ENCODE data around the gene SIRT1. TPM values are rescaled to one million over a fixed set of nuclear protein-coding genes. Genes with fewer than 3 reads are reported as not detected.
"Not testable (repeated sequence)": the region's sequence is repeated elsewhere in the genome, so short reads cannot be mapped to it uniquely, and the experiment has no call there.

SIRT1 gene
- polyA plus RNA-seq, 1 donor (not counting 4 experiments of a cell fraction or from before 2014, with no cell fraction given): 9.8 TPM

GRCh38 chr10:67869996-67870395, 14.5 kb upstream of the SIRT1 start:
- no peak overlapping the region for H3K27ac ChIP-seq (ENCODE audit: control insufficient read depth, insufficient read depth, low read length)
- H3K79me2 ChIP-seq (ENCODE audit: control insufficient read depth, insufficient read depth, low read length): no peaks in the 10 kb centered on the region
- FAIRE-seq (no peak), DNase-seq (ENCODE audit: low read depth, low spot score) (no peak)
- H3K4me3 ChIP-seq (ENCODE audit: control insufficient read depth in 2 of 3, extremely low read depth in 1 of 3, insufficient read depth in 2 of 3, low read depth in 1 of 3, low read length in 3 of 3): no peak overlapping the region
- no peaks in the 10 kb centered on the region for H4K20me1 ChIP-seq (ENCODE audit: control insufficient read depth, extremely low read depth, insufficient read depth, low read length)
- no peak overlapping the region for H3K9ac ChIP-seq (ENCODE audit: control insufficient read depth, extremely low read depth, insufficient read depth, low read length)
- H3K27me3 ChIP-seq (ENCODE audit: control insufficient read depth, extremely low read depth, insufficient read depth, low read length): no peaks in the 10 kb centered on the region
- dilution Hi-C loops (cut with MboI; ENCODE audit: extremely low pct_ligation_motif_present, low sequenced_read_pairs): no loop called here
- H3K9me3 ChIP-seq (ENCODE audit: control insufficient read depth, low read depth, low read length): no peaks in the 10 kb centered on the region
- H3K9me1 ChIP-seq (ENCODE audit: control insufficient read depth, extremely low read depth, insufficient read depth, low read length): no peaks in the 10 kb centered on the region
- TF ChIP-seq CTCF (optimal IDR thresholded peaks at IDR 0.05 in 1 of 3, IDR thresholded peaks at IDR 0.05 in 1 of 3, conservative IDR thresholded peaks at IDR 0.05 in 1 of 3; ENCODE audit: extremely low read depth in 1 of 3, insufficient read depth in 2 of 3, low read length in 3 of 3) (no peak), EZH2 (IDR thresholded peaks at IDR 0.05; ENCODE audit: low read length) (no peak)
- H3K36me3 ChIP-seq (ENCODE audit: control insufficient read depth in 2 of 2, extremely low read depth in 1 of 2, insufficient read depth in 2 of 2, low read length in 2 of 2): no peaks in the 10 kb centered on the region
- H3K4me2 ChIP-seq (ENCODE audit: control insufficient read depth, extremely low read depth, insufficient read depth, low read depth, low read length): no peak overlapping the region
- no peak overlapping the region for H2AFZ ChIP-seq (ENCODE audit: control insufficient read depth, low read length)
- no peaks in the 10 kb centered on the region for H3K4me1 ChIP-seq (ENCODE audit: control insufficient read depth, extremely low read depth, insufficient read depth, low read length)

- Histone ChIP-seq H3K9me3 (ENCODE audit: control insufficient read depth, low read depth, low read length) (no peaks in the 10 kb centered on the region), H3K9me1 (ENCODE audit: control insufficient read depth, extremely low read depth, insufficient read depth, low read length) (no peaks in the 10 kb centered on the region), H4K20me1 (ENCODE audit: control insufficient read depth, extremely low read depth, insufficient read depth, low read length) (no peaks in the 10 kb centered on the region), H3K79me2 (ENCODE audit: control insufficient read depth, insufficient read depth, low read length) (no peaks in the 10 kb centered on the region), H3K4me1 (ENCODE audit: control insufficient read depth, extremely low read depth, insufficient read depth, low read length) (no peaks in the 10 kb centered on the region), H3K4me3 (ENCODE audit: control insufficient read depth in 2 of 3, extremely low read depth in 1 of 3, insufficient read depth in 2 of 3, low read depth in 1 of 3, low read length in 3 of 3) (no peak overlapping the region), H3K27ac (ENCODE audit: control insufficient read depth, insufficient read depth, low read length) (no peak overlapping the region), H3K27me3 (ENCODE audit: control insufficient read depth, extremely low read depth, insufficient read depth, low read length) (no peaks in the 10 kb centered on the region), H3K36me3 (ENCODE audit: control insufficient read depth in 2 of 2, extremely low read depth in 1 of 2, insufficient read depth in 2 of 2, low read length in 2 of 2) (no peaks in the 10 kb centered on the region), H2AFZ (ENCODE audit: control insufficient read depth, low read length) (no peak overlapping the region), H3K9ac (ENCODE audit: control insufficient read depth, extremely low read depth, insufficient read depth, low read length) (no peak overlapping the region), H3K4me2 (ENCODE audit: control insufficient read depth, extremely low read depth, insufficient read depth, low read depth, low read length) (no peak overlapping the region)
- FAIRE-seq (no peak), DNase-seq (ENCODE audit: low read depth, low spot score) (no peak)
- dilution Hi-C loops (cut with MboI; ENCODE audit: extremely low pct_ligation_motif_present, low sequenced_read_pairs): no loop called here
- no peak for TF ChIP-seq EZH2 (IDR thresholded peaks at IDR 0.05; ENCODE audit: low read length)
- TF ChIP-seq CTCF (optimal IDR thresholded peaks at IDR 0.05 in 1 of 3, IDR thresholded peaks at IDR 0.05 in 1 of 3, conservative IDR thresholded peaks at IDR 0.05 in 1 of 3; ENCODE audit: extremely low read depth in 1 of 3, insufficient read depth in 2 of 3, low read length in 3 of 3): no peak
Measured at GRCh38 chr10:67875340-67876238, 8.9 kb upstream of the SIRT1 start.

- FAIRE-seq; H3K9ac ChIP-seq (ENCODE audit: control insufficient read depth, extremely low read depth, insufficient read depth, low read length); dilution Hi-C loops (cut with MboI; ENCODE audit: extremely low pct_ligation_motif_present, low sequenced_read_pairs); H3K36me3 ChIP-seq (ENCODE audit: control insufficient read depth in 2 of 2, extremely low read depth in 1 of 2, insufficient read depth in 2 of 2, low read length in 2 of 2); H3K4me1 ChIP-seq (ENCODE audit: control insufficient read depth, extremely low read depth, insufficient read depth, low read length); H3K9me1 ChIP-seq (ENCODE audit: control insufficient read depth, extremely low read depth, insufficient read depth, low read length); H4K20me1 ChIP-seq (ENCODE audit: control insufficient read depth, extremely low read depth, insufficient read depth, low read length); DNase-seq (ENCODE audit: low read depth, low spot score); H3K9me3 ChIP-seq (ENCODE audit: control insufficient read depth, low read depth, low read length); H3K79me2 ChIP-seq (ENCODE audit: control insufficient read depth, insufficient read depth, low read length); H3K4me2 ChIP-seq (ENCODE audit: control insufficient read depth, extremely low read depth, insufficient read depth, low read depth, low read length); H3K27me3 ChIP-seq (ENCODE audit: control insufficient read depth, extremely low read depth, insufficient read depth, low read length); H3K4me3 ChIP-seq (ENCODE audit: control insufficient read depth in 2 of 3, extremely low read depth in 1 of 3, insufficient read depth in 2 of 3, low read depth in 1 of 3, low read length in 3 of 3); H3K27ac ChIP-seq (ENCODE audit: control insufficient read depth, insufficient read depth, low read length); H2AFZ ChIP-seq (ENCODE audit: control insufficient read depth, low read length): not testable (repeated sequence)
Measured at GRCh38 chr10:67877421-67877820, 7.0 kb upstream of the SIRT1 start.

Data from keratinocyte (primary cell).